AG08395 (cell line): ENCODE measurements around the gene RAB8B.
A peak's percentile ranks its signal among the peaks of the same experiment; 100 is the strongest.
"Not testable (repeated sequence)": the region's sequence is repeated elsewhere in the genome, so short reads cannot be mapped to it uniquely, and the experiment has no call there.

Experiments used
- DNase-seq: peaks from one replicate; pipeline ENCODE4 v3.0.0; 2012; ENCODE audit warnings: mixed read lengths, low spot score

Gene RAB8B

GRCh38 chr15:63208824-63209223 lies 19.4 kb downstream of the RAB8B start:
- DNase-seq: not testable (repeated sequence)

- DNase-seq: no peak
These were observed 21.0 kb downstream of the RAB8B start for GRCh38 chr15:63210151-63211091.

- DNase-seq: no peak
These were observed 21.7 kb downstream of the RAB8B start for GRCh38 chr15:63211092-63211490.

GRCh38 chr15:63211549-63211948 lies 22.1 kb downstream of the RAB8B start:
- no peak for DNase-seq

GRCh38 chr15:63212050-63213004 lies 22.9 kb downstream of the RAB8B start:
- peak; percentile 36 for DNase-seq

- DNase-seq: peak; percentile 61
These were observed 28.8 kb downstream of the RAB8B start for GRCh38 chr15:63218100-63218808.

GRCh38 chr15:63219196-63219710 lies 29.8 kb downstream of the RAB8B start:
- no peak for DNase-seq

GRCh38 chr15:63221346-63221745 lies 31.9 kb downstream of the RAB8B start:
- no peak for DNase-seq

GRCh38 chr15:63223463-63223862 lies 34.1 kb downstream of the RAB8B start:
- DNase-seq: no peak

GRCh38 chr15:63225381-63225780 lies 36.0 kb downstream of the RAB8B start:
- DNase-seq: no peak

- no peak for DNase-seq
These were observed 36.9 kb downstream of the RAB8B start for GRCh38 chr15:63226155-63226883.

GRCh38 chr15:63226966-63227401 lies 37.6 kb downstream of the RAB8B start:
- no peak for DNase-seq

- no peak for DNase-seq
These were observed 38.3 kb downstream of the RAB8B start for GRCh38 chr15:63227689-63228088.

GRCh38 chr15:63231206-63231605 lies 41.8 kb downstream of the RAB8B start:
- DNase-seq: no peak

- no peak for DNase-seq
These were observed 42.3 kb downstream of the RAB8B start for GRCh38 chr15:63231706-63232105.

- no peak for DNase-seq
These were observed 43.0 kb downstream of the RAB8B start for GRCh38 chr15:63232405-63232804.

- no peak for DNase-seq
These were observed 43.5 kb downstream of the RAB8B start for GRCh38 chr15:63232943-63233342.

- DNase-seq: peak; percentile 48
These were observed 44.4 kb downstream of the RAB8B start for GRCh38 chr15:63233667-63234423.

- DNase-seq: no peak
These were observed 45.1 kb downstream of the RAB8B start for GRCh38 chr15:63234451-63234870.

GRCh38 chr15:63236272-63236671 lies 46.9 kb downstream of the RAB8B start:
- no peak for DNase-seq
